H1 (cell line): ENCODE measurements around the gene TMEM221. TPM values are rescaled to one million over a fixed set of nuclear protein-coding genes. Genes with fewer than 3 reads are reported as not detected.

Source experiments
- CTCF ChIA-PET: fragments of 300-600 bp; sonication (Branson Sonifier 250); formaldehyde crosslinking; loops from one replicate; lab custom pipeline; 2021; ENCODE audit not compliant: partially characterized antibody; lab: Charles Lee
- POLR2A ChIA-PET: fragments of 300-600 bp; sonication (Branson Sonifier 250); formaldehyde crosslinking; loops from one replicate; lab custom pipeline; 2021; ENCODE audit warnings: inconsistent platforms; ENCODE audit not compliant: partially characterized antibody; lab: Charles Lee
- DNase-seq, 2 experiments: peaks; one replicate each; pipeline versions ENCODE4 v3.0.0 to v3.0.0-alpha.2; 2010 to 2022; ENCODE audit warnings: low spot score in 2 of 2, low read depth in 1 of 2, mixed read lengths in 1 of 2
- FAIRE-seq: peaks from 2 replicates; lab custom pipeline; 2011; peaks lifted over from hg19 to GRCh38; lab: Jason Lieb, UNC
- H2AFZ ChIP-seq: 2 replicates; pipeline ENCODE4 v1.8.1; 2012; ENCODE audit warnings: low read length, inconsistent platforms
- H2AK5ac ChIP-seq: 2 replicates; pipeline ENCODE4 v1.6.1; 2013; ENCODE audit warnings: low read depth, low read length
- H2BK120ac ChIP-seq: replicated peaks from 2 replicates; pipeline ENCODE3; 2013; ENCODE audit warnings: low read depth, low read length, inconsistent platforms
- H2BK12ac ChIP-seq: 2 replicates; pipeline ENCODE4 v1.6.1; 2013; ENCODE audit warnings: low read depth, low read length
- H2BK15ac ChIP-seq: 2 replicates; pipeline ENCODE4 v1.6.1; 2013; ENCODE audit warnings: low read length
- H2BK20ac ChIP-seq: 2 replicates; pipeline ENCODE4 v1.6.1; 2013; ENCODE audit warnings: low read length
- H2BK5ac ChIP-seq: 2 replicates; pipeline ENCODE4 v1.6.1; 2013; ENCODE audit warnings: low read depth, low read length
- H3K14ac ChIP-seq: 2 replicates; pipeline ENCODE4 v1.6.1; 2013; ENCODE audit warnings: inconsistent platforms; ENCODE audit not compliant: insufficient read length
- H3K18ac ChIP-seq: 2 replicates; pipeline ENCODE4 v1.6.1; 2013; ENCODE audit warnings: low read length; ENCODE audit errors: extremely low read depth
- H3K23ac ChIP-seq: 2 replicates; pipeline ENCODE4 v1.6.1; 2013; ENCODE audit warnings: inconsistent platforms; ENCODE audit not compliant: insufficient read length
- H3K23me2 ChIP-seq: 2 replicates; pipeline ENCODE4 v1.6.1; 2013; ENCODE audit warnings: low read depth, low read length
- H3K27ac ChIP-seq: 2 replicates; pipeline ENCODE4 v1.6.1; 2011; ENCODE audit warnings: low read depth, low read length, inconsistent platforms
- H3K27me3 ChIP-seq, 4 experiments: replicated peaks in 1 of 4; 1 replicate in 1 of 4; 2 replicates in 3 of 4; pipeline versions ENCODE4 v1.6.1 to v1.8.1; 2011 to 2013; ENCODE audit warnings: low read length in 3 of 4, mild to moderate bottlenecking in 3 of 4, inconsistent platforms in 2 of 4, mixed read lengths in 2 of 4, moderate library complexity in 1 of 4; ENCODE audit not compliant: control insufficient read depth in 3 of 4, insufficient read depth in 3 of 4; ENCODE audit errors: extremely low read depth in 1 of 4
- H3K36me3 ChIP-seq, 4 experiments: 2 replicates each; pipeline versions ENCODE4 v1.6.1 to v1.8.1; 2011 to 2013; ENCODE audit warnings: mild to moderate bottlenecking in 4 of 4, low read length in 3 of 4, moderate library complexity in 2 of 4, control low read depth in 1 of 4, inconsistent platforms in 1 of 4; ENCODE audit not compliant: insufficient read depth in 4 of 4, control insufficient read depth in 2 of 4
- H3K4ac ChIP-seq: replicated peaks from 2 replicates; pipeline ENCODE3; 2013; ENCODE audit warnings: low read length, low read depth, mixed read lengths, inconsistent platforms; ENCODE audit not compliant: insufficient read length
- H3K4me1 ChIP-seq, 4 experiments: replicated peaks in 1 of 4; 1 replicate in 1 of 4; 2 replicates in 3 of 4; pipeline versions ENCODE4 v1.6.1 to v1.8.1; 2011 to 2013; ENCODE audit warnings: low read length in 3 of 4, inconsistent platforms in 2 of 4, mixed read lengths in 1 of 4; ENCODE audit not compliant: insufficient read depth in 4 of 4, control insufficient read depth in 3 of 4
- H3K4me2 ChIP-seq, 2 experiments: 2 replicates each; pipeline versions ENCODE4 v1.6.1 to v1.8.1; 2011 to 2013; ENCODE audit warnings: low read depth in 2 of 2, low read length in 2 of 2, control low read depth in 1 of 2, inconsistent platforms in 1 of 2, mild to moderate bottlenecking in 1 of 2; ENCODE audit not compliant: insufficient read depth in 1 of 2
- H3K4me3 ChIP-seq, 4 experiments: fragments of 200-600, 300-600 bp in 1 of 4; sonication (generic), shearing (Covaris generic), sonication (Bioruptor Twin) in 1 of 4; 2 replicates each; pipeline versions ENCODE4 v1.5.1 to v1.8.1; 2011 to 2016; ENCODE audit warnings: low read length in 4 of 4, low read depth in 3 of 4, control low read depth in 2 of 4, inconsistent platforms in 2 of 4, mild to moderate bottlenecking in 2 of 4, mixed read lengths in 1 of 4, moderate library complexity in 1 of 4; ENCODE audit not compliant: insufficient read depth in 2 of 4; ENCODE audit errors: extremely low read depth in 1 of 4
- H3K56ac ChIP-seq: replicated peaks from 2 replicates; pipeline ENCODE3; 2013; ENCODE audit warnings: low read depth, mild to moderate bottlenecking, mixed read lengths, low read length, inconsistent platforms; ENCODE audit not compliant: insufficient read length
- H3K79me1 ChIP-seq: 2 replicates; pipeline ENCODE4 v1.6.1; 2013; ENCODE audit warnings: low read depth, low read length, control low read depth
- H3K79me2 ChIP-seq, 2 experiments: 2 replicates each; pipeline versions ENCODE4 v1.6.1 to v1.8.1; 2012 to 2013; ENCODE audit warnings: low read length in 2 of 2, mild to moderate bottlenecking in 2 of 2, inconsistent platforms in 1 of 2; ENCODE audit not compliant: insufficient read depth in 2 of 2, control insufficient read depth in 1 of 2
- H3K9ac ChIP-seq, 4 experiments: replicated peaks in 1 of 4; 1 replicate in 1 of 4; 2 replicates in 3 of 4; pipeline versions ENCODE4 v1.6.1 to v1.8.1; 2011 to 2013; ENCODE audit warnings: low read depth in 3 of 4, low read length in 3 of 4, control low read depth in 2 of 4, mild to moderate bottlenecking in 2 of 4, moderate library complexity in 2 of 4, inconsistent platforms in 1 of 4; ENCODE audit errors: extremely low read depth in 1 of 4
- H3K9me3 ChIP-seq, 2 experiments: 2 replicates each; pipeline versions ENCODE4 v1.6.1 to v1.8.1; 2012 to 2013; ENCODE audit warnings: mild to moderate bottlenecking in 2 of 2, moderate library complexity in 2 of 2, control low read depth in 1 of 2, inconsistent platforms in 1 of 2, low read depth in 1 of 2, low read length in 1 of 2, mixed read lengths in 1 of 2; ENCODE audit not compliant: insufficient read depth in 2 of 2
- H4K20me1 ChIP-seq, 2 experiments: replicated peaks in 1 of 2; 2 replicates each; pipeline versions ENCODE3 to v1.8.1; 2011 to 2013; ENCODE audit warnings: inconsistent platforms in 2 of 2, low read length in 2 of 2, mild to moderate bottlenecking in 1 of 2; ENCODE audit not compliant: insufficient read depth in 2 of 2, control insufficient read depth in 1 of 2
- H4K5ac ChIP-seq: 2 replicates; pipeline ENCODE4 v1.6.1; 2013; ENCODE audit warnings: low read length, low read depth, mixed read lengths, inconsistent platforms; ENCODE audit not compliant: insufficient read length
- H4K8ac ChIP-seq: 2 replicates; pipeline ENCODE4 v1.8.0; 2013; ENCODE audit warnings: mild to moderate bottlenecking, moderate library complexity, low read length, inconsistent platforms; ENCODE audit not compliant: insufficient read depth; ENCODE audit errors: extremely low read depth
- H4K91ac ChIP-seq: replicated peaks from 2 replicates; pipeline ENCODE3; 2013; ENCODE audit warnings: low read length, mixed read lengths, inconsistent platforms; ENCODE audit not compliant: insufficient read length
- BACH1 ChIP-seq: IDR thresholded peaks from 2 replicates; pipeline ENCODE4 v1.6.1; 2012; ENCODE audit warnings: low read length, improper control_type of control experiment
- HDAC2 ChIP-seq, 2 experiments: fragments of 300-600 bp in 1 of 2; sonication (generic) in 1 of 2; IDR thresholded peaks; 2 replicates each; pipeline ENCODE4 v1.6.1; 2011 to 2012; ENCODE audit warnings: low read depth in 2 of 2, low read length in 2 of 2, mild to moderate bottlenecking in 2 of 2, moderate library complexity in 2 of 2, borderline replicate concordance in 1 of 2, inconsistent platforms in 1 of 2
- HDAC6 ChIP-seq: IDR thresholded peaks from one replicate; pipeline ENCODE4 v1.7.1; 2012; ENCODE audit warnings: low read depth, mild to moderate bottlenecking, inconsistent platforms, low read length, moderate library complexity
- POLR2AphosphoS5 ChIP-seq: IDR thresholded peaks from 2 replicates; pipeline ENCODE4 v1.6.1; 2011; ENCODE audit warnings: low read depth, low read length
- RXRA ChIP-seq: IDR thresholded peaks from 2 replicates; pipeline ENCODE4 v1.6.1; 2011; ENCODE audit warnings: low read depth, mild to moderate bottlenecking, low read length, moderate library complexity; ENCODE audit not compliant: insufficient read depth
- SIX5 ChIP-seq: IDR thresholded peaks from 2 replicates; pipeline ENCODE4 v1.6.1; 2011; ENCODE audit warnings: mild to moderate bottlenecking, low read depth, low read length
- TBP ChIP-seq: IDR thresholded peaks from 2 replicates; pipeline ENCODE4 v1.6.1; 2011; ENCODE audit warnings: low read depth, low read length, improper control_type of control experiment
- TCF12 ChIP-seq: IDR thresholded peaks from 2 replicates; pipeline ENCODE4 v1.6.1; 2011; ENCODE audit warnings: low read depth, mild to moderate bottlenecking, low read length
- WGBS, 2 experiments: shearing (Covaris generic) in 1 of 2; methylation state at CpG; one replicate each; pipeline versions ENCODE4 v1.1.6 to v1.1.7; 2013 to 2015; ENCODE audit warnings: low lambda C conversion rate in 2 of 2, mixed read lengths in 2 of 2, inconsistent platforms in 1 of 2, low coverage in 1 of 2, missing lambda C conversion rate in 1 of 2; ENCODE audit not compliant: insufficient replicate concordance in 2 of 2, insufficient coverage in 1 of 2, insufficient read length in 1 of 2; ENCODE audit errors: extremely low coverage in 1 of 2, missing lambda C conversion rate in 1 of 2; 5-methylcytosine and 5-hydroxymethylcytosine counted together
- polyA plus RNA-seq, 7 experiments: library from polyadenylated mRNA; depleted of rRNA in 3 of 7; stranded (reverse) in 5 of 7; unstranded in 2 of 7; fragments of >200 nt in 5 of 7; fragments of 200-250 nt in 2 of 7; gene quantifications; 1 replicate in 5 of 7; 2 replicates in 1 of 7; 4 replicates in 1 of 7; pipeline versions ENCODE4 v1.2.1 to v1.2.3, GENCODE V29; 2011 to 2013; ENCODE audit warnings: missing spikeins in 2 of 7, mixed read lengths in 2 of 7
- total RNA-seq: library from RNA; stranded (reverse); fragmentation: NEBNext Ultra II Directional; extraction: Animal tissue kit (Norgen Biotek cat#: 25700); gene quantifications from 2 replicates; pipeline ENCODE4 v1.2.1, GENCODE V29; 2021
- TF ChIP-seq, protein P1 (sequence below): IDR thresholded peaks from 2 replicates; pipeline ENCODE4 v1.6.1; 2011; ENCODE audit warnings: low read depth, mild to moderate bottlenecking, low read length; ENCODE audit not compliant: insufficient read depth
- TF ChIP-seq, protein P2 (sequence below), 3 experiments: IDR thresholded peaks; 1 replicate in 2 of 3; 2 replicates in 1 of 3; pipeline versions ENCODE4 v1.5.1 to v1.6.1; 2011; ENCODE audit warnings: low read length in 3 of 3, mild to moderate bottlenecking in 3 of 3, inconsistent platforms in 2 of 3, low read depth in 1 of 3, moderate library complexity in 1 of 3; ENCODE audit not compliant: insufficient read depth in 1 of 3; ENCODE audit errors: control extremely low read depth in 1 of 3

Gene TMEM221
- total and polyA plus RNA-seq, 2 of the 8 experiments (the other 6 are each of a cell fraction or from before 2014, with no cell fraction given), result 1.4 to 2.0 TPM

DNA sequence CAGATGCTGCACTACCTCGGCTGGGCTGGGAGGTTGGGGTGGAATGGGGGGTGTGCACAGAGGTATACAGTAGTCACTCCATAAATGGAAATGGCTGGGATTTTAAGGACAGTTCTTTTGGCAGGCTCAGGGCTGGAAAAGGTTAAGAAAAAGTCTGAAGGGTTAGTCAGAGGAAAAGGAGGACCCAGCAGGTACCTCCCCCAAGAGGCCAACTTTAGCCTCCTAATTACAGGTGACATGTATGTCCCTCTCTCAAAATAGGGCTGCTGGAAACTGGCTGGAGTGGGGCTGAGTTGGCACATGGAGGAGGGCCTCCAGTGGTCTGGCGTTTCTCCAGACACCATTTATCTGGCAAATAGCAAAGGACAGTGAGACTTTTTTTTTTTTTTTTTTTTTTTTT is 55.5 kb downstream of the TMEM221 start:
- H3K4me1 ChIP-seq, result peaks cover 0 to 6% (median 3%) of the 10 kb centered on the region in 4 experiments; a peak in 4 of 7 replicates
- H2BK120ac ChIP-seq, result no peak overlapping the region
- no peak overlapping the region for H3K18ac ChIP-seq
- no peaks in the 10 kb centered on the region for H4K20me1 ChIP-seq
- no peaks in the 10 kb centered on the region for H3K9me3 ChIP-seq
- H2AK5ac ChIP-seq, result no peak overlapping the region
- peaks cover 11% of the 10 kb centered on the region for H3K23me2 ChIP-seq
- H4K5ac ChIP-seq, result no peak overlapping the region
- H3K27ac ChIP-seq, result no peak overlapping the region
- FAIRE-seq (no peak), DNase-seq (no peak)
- no peak overlapping the region for H3K4me3 ChIP-seq
- no peak overlapping the region for H3K14ac ChIP-seq
- H3K9ac ChIP-seq, result no peak overlapping the region
- H2BK5ac ChIP-seq, result no peak overlapping the region
- H2BK20ac ChIP-seq, result no peak overlapping the region
- H3K4me2 ChIP-seq, result no peak overlapping the region
- H4K91ac ChIP-seq, result no peak overlapping the region
- no peaks in the 10 kb centered on the region; a peak in 1 of 8 replicates for H3K36me3 ChIP-seq
- 79% methylated on average over 2 of the region's 2 CpGs; no CpG with 5 or more reads in 1 of the 2 experiments for WGBS, 2 experiments
- no peak overlapping the region for H2BK15ac ChIP-seq
- no peak overlapping the region for H3K56ac ChIP-seq
- no peak overlapping the region for H2BK12ac ChIP-seq
- H3K27me3 ChIP-seq, result peaks cover 0 to 5% (median 0%) of the 10 kb centered on the region in 4 experiments; a peak in 2 of 7 replicates
- CTCF ChIA-PET, result interaction anchor here (0.7 to 13.5 kb wide), 13 partner anchors 14 to 80 kb away, joined by 3 to 153 read pairs (median 5); partner anchors contain the start of gene TMEM221
- H3K4ac ChIP-seq, result no peak overlapping the region
- POLR2A ChIA-PET, result interaction anchor here (1.0 to 2.9 kb wide), 2 partner anchors 12 to 100 kb away, joined by 3 to 12 read pairs; partner anchors contain the start of gene BST2
- H3K23ac ChIP-seq, result no peak overlapping the region
- H3K79me1 ChIP-seq, result no peaks in the 10 kb centered on the region
- H2AFZ ChIP-seq, result no peak overlapping the region
- no peak overlapping the region for H4K8ac ChIP-seq
- H3K79me2 ChIP-seq, result no peaks in the 10 kb centered on the region
- TF ChIP-seq TCF12, result no peak
- TF ChIP-seq BACH1, result no peak
- no peak for TF ChIP-seq HDAC2 (IDR thresholded peaks at IDR 0.05; ENCODE audit: borderline replicate concordance in 1 of 2, low read depth in 2 of 2, low read length in 2 of 2)
- TF ChIP-seq, protein P1, sequence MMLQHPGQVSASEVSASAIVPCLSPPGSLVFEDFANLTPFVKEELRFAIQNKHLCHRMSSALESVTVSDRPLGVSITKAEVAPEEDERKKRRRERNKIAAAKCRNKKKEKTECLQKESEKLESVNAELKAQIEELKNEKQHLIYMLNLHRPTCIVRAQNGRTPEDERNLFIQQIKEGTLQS, result no peak
- no peak for TF ChIP-seq RXRA
- no peak for TF ChIP-seq POLR2AphosphoS5
- TF ChIP-seq TBP, result no peak
- TF ChIP-seq SIX5, result no peak
- TF ChIP-seq, protein P2, sequence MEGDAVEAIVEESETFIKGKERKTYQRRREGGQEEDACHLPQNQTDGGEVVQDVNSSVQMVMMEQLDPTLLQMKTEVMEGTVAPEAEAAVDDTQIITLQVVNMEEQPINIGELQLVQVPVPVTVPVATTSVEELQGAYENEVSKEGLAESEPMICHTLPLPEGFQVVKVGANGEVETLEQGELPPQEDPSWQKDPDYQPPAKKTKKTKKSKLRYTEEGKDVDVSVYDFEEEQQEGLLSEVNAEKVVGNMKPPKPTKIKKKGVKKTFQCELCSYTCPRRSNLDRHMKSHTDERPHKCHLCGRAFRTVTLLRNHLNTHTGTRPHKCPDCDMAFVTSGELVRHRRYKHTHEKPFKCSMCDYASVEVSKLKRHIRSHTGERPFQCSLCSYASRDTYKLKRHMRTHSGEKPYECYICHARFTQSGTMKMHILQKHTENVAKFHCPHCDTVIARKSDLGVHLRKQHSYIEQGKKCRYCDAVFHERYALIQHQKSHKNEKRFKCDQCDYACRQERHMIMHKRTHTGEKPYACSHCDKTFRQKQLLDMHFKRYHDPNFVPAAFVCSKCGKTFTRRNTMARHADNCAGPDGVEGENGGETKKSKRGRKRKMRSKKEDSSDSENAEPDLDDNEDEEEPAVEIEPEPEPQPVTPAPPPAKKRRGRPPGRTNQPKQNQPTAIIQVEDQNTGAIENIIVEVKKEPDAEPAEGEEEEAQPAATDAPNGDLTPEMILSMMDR (IDR thresholded peaks at IDR 0.05; ENCODE audit: control extremely low read depth in 1 of 3, insufficient read depth in 1 of 3, low read depth in 1 of 3, low read length in 3 of 3), result no peak
- TF ChIP-seq HDAC6, result no peak
